OCI-LY7 (cell line): ENCODE data around the gene USE1. TPM values are rescaled to one million over a fixed set of nuclear protein-coding genes. Genes with fewer than 3 reads are reported as not detected.

Experiments
- BruUV-seq: library from RNA; stranded (reverse); fragments of 400-500 nt; replicated peaks from 2 replicates; lab custom pipeline; 2021; lab: Mats Ljungman, UMichigan
- CTCF ChIA-PET: fragments of 300-600 bp; sonication (Branson Sonifier 250); formaldehyde crosslinking; loops from one replicate; lab custom pipeline; 2022; ENCODE audit warnings: antibody characterized with exemption; ENCODE audit not compliant: unreplicated experiment; lab: Charles Lee
- POLR2A ChIA-PET: fragments of 300-600 bp; sonication (Branson Sonifier 250); formaldehyde crosslinking; loops from one replicate; lab custom pipeline; 2022; ENCODE audit warnings: antibody characterized with exemption; lab: Charles Lee
- DNase-seq: peaks from one replicate; pipeline ENCODE4 v3.0.0-alpha.2; 2015; ENCODE audit warnings: low spot score
- H2AFZ ChIP-seq: fragments of 200-600 bp; sonication (generic), shearing (Covaris generic); 2 replicates; pipeline ENCODE4 v1.6.1; 2014; ENCODE audit warnings: mild to moderate bottlenecking, antibody characterized with exemption, low read length, moderate library complexity
- H3K27ac ChIP-seq: fragments of 200-600 bp; sonication (generic); 2 replicates; pipeline ENCODE4 v1.5.1; 2014; ENCODE audit warnings: mixed run types, low read depth, mild to moderate bottlenecking, moderate library complexity, low read length, inconsistent platforms; ENCODE audit not compliant: poor library complexity, severe bottlenecking
- H3K36me3 ChIP-seq: fragments of 200-600 bp; sonication (generic); 2 replicates; pipeline ENCODE4 v1.6.1; 2014; ENCODE audit warnings: mild to moderate bottlenecking, antibody characterized with exemption, low read length, moderate library complexity, mixed read lengths; ENCODE audit not compliant: insufficient read depth
- H3K4me1 ChIP-seq: fragments of 200-600 bp; sonication (generic); 2 replicates; pipeline ENCODE4 v1.5.1; 2014; ENCODE audit warnings: mild to moderate bottlenecking, low read length; ENCODE audit not compliant: insufficient read depth, poor library complexity, severe bottlenecking
- H3K4me2 ChIP-seq: fragments of 200-600 bp; sonication (generic); 2 replicates; pipeline ENCODE4 v1.6.1; 2014; ENCODE audit warnings: mild to moderate bottlenecking, low read length
- H3K4me3 ChIP-seq: fragments of 200-600 bp; sonication (generic); 2 replicates; pipeline ENCODE4 v1.5.1; 2014; ENCODE audit warnings: mild to moderate bottlenecking, low read depth, low read length; ENCODE audit not compliant: poor library complexity, severe bottlenecking
- H3K79me2 ChIP-seq: fragments of 200-600 bp; sonication (generic); 2 replicates; pipeline ENCODE4 v1.6.1; 2016; ENCODE audit warnings: low read depth, mild to moderate bottlenecking, low read length, moderate library complexity, mixed read lengths; ENCODE audit not compliant: insufficient read depth
- H3K9me2 ChIP-seq: fragments of 200-600 bp; sonication (generic); 2 replicates; pipeline ENCODE4 v1.6.1; 2016; ENCODE audit warnings: mild to moderate bottlenecking, low read length, mixed read lengths; ENCODE audit not compliant: insufficient read depth
- H3K9me3 ChIP-seq: fragments of 200-600 bp; sonication (generic); 2 replicates; pipeline ENCODE4 v1.6.1; 2014; ENCODE audit warnings: mild to moderate bottlenecking, mixed run types, low read length, mixed read lengths
- H4K20me1 ChIP-seq: fragments of 200-600 bp; sonication (generic); 2 replicates; pipeline ENCODE4 v1.6.1; 2014; ENCODE audit warnings: mild to moderate bottlenecking, antibody characterized with exemption, low read length, moderate library complexity, mixed read lengths; ENCODE audit not compliant: insufficient read depth
- CTCF ChIP-seq: fragments of 200-600 bp; sonication (generic); conservative IDR thresholded peaks from 2 replicates; pipeline ENCODE4 v1.5.1; 2014; ENCODE audit warnings: mild to moderate bottlenecking, antibody characterized with exemption, low read length, moderate library complexity, mixed read lengths
- EZH2phosphoT487 ChIP-seq: fragments of 200-600 bp; sonication (generic); IDR thresholded peaks from 2 replicates; pipeline ENCODE4 v1.6.1; 2018; ENCODE audit warnings: low read depth, borderline replicate concordance, mild to moderate bottlenecking, mixed run types, antibody characterized with exemption, low read length, moderate library complexity, mixed read lengths
- intact Hi-C: fragments of 100-400 bp; cut with micrococcal nuclease; formaldehyde crosslinking; loops from one replicate; pipeline ENCODE4 v1.10.0; 2022; ENCODE audit not compliant: unreplicated experiment
- total RNA-seq, 2 experiments: library from RNA; depleted of rRNA in 1 of 2; stranded (reverse); fragments of >200 nt in 1 of 2; shearing (Covaris generic) in 1 of 2; gene quantifications; 2 replicates each; pipeline ENCODE4 v1.2.3, GENCODE V29; 2014 to 2022

The USE1 gene
- total RNA-seq, 2 experiments from 2014 or later, result 28.6 to 31.2 TPM

- H3K9me2 ChIP-seq, result no peaks in the 10 kb centered on the region
- TF ChIP-seq EZH2phosphoT487, result no peak
- TF ChIP-seq CTCF, result no peak
- peaks cover 12% of the 10 kb centered on the region; the same call in 1 of the 2 replicates for H3K79me2 ChIP-seq
- POLR2A ChIA-PET, result interaction anchor here (0.5 to 0.7 kb wide), 3 partner anchors 11 to 604 kb away, joined by 3 to 5 read pairs (median 4); no protein-coding TSS in a partner anchor
- H3K4me3 ChIP-seq, result no peak overlapping the region
- H2AFZ ChIP-seq, result no peak overlapping the region
- peaks cover 29% of the 10 kb centered on the region; the same call in 1 of the 2 replicates for H3K36me3 ChIP-seq
- no peaks in the 10 kb centered on the region for H4K20me1 ChIP-seq
- H3K27ac ChIP-seq, result peak overlapping the region; percentile 48
- CTCF ChIA-PET, result no interaction called here
- intact Hi-C loops, result no loop called here
- BruUV-seq, result no TSS peak
- peaks cover 31% of the 10 kb centered on the region for H3K4me1 ChIP-seq
- no peak for DNase-seq
- H3K9me3 ChIP-seq, result no peaks in the 10 kb centered on the region
- H3K4me2 ChIP-seq, result peak overlapping the region; percentile 51
Observed at GRCh38 chr19:17236811-17237543, 21.8 kb downstream of the USE1 start.

GRCh38 chr19:17237747-17238706, 22.9 kb downstream of the USE1 start:
- peaks cover 17% of the 10 kb centered on the region; the same call in 1 of the 2 replicates for H3K79me2 ChIP-seq
- H3K4me1 ChIP-seq, result peaks cover 41% of the 10 kb centered on the region
- no peaks in the 10 kb centered on the region for H4K20me1 ChIP-seq
- intact Hi-C loops, result no loop called here
- no peaks in the 10 kb centered on the region for H3K9me2 ChIP-seq
- ChIA-PET CTCF (interaction anchor here (0.6 kb wide), 1 partner anchor 44 kb away, joined by 3 read pairs; no protein-coding TSS in a partner anchor), POLR2A (interaction anchor here (0.5 to 0.7 kb wide), 3 partner anchors 115 to 605 kb away, joined by 3 to 5 read pairs (median 4); no protein-coding TSS in a partner anchor)
- no peaks in the 10 kb centered on the region for H3K9me3 ChIP-seq
- no TSS peak for BruUV-seq
- H3K27ac ChIP-seq, result no peak overlapping the region
- no peak overlapping the region for H3K4me3 ChIP-seq
- DNase-seq, result no peak
- no peak overlapping the region for H3K4me2 ChIP-seq
- H2AFZ ChIP-seq, result no peak overlapping the region
- no peak for TF ChIP-seq EZH2phosphoT487
- TF ChIP-seq CTCF, result no peak
- peaks cover 22% of the 10 kb centered on the region; the same call in 1 of the 2 replicates for H3K36me3 ChIP-seq
